Astrocyte of the spinal cord (primary cell): ENCODE data around the gene TBX20.

Source experiments
- DNase-seq: peaks from one replicate; pipeline ENCODE4 v3.0.0; 2011; ENCODE audit warnings: low read depth, low spot score
- H3K4me3 ChIP-seq: 2 replicates; pipeline ENCODE4 v1.5.1; 2011; ENCODE audit warnings: low read depth, mild to moderate bottlenecking, low read length, moderate library complexity
- in situ Hi-C: cut with HindIII; loops from 2 replicates; pipeline ENCODE4 v1.10.0; 2017; ENCODE audit warnings: low sequenced_read_pairs
- TF ChIP-seq, protein P1 (sequence below): IDR thresholded peaks from 2 replicates; pipeline ENCODE4 v1.5.1; 2012; ENCODE audit warnings: low read depth, mild to moderate bottlenecking, low read length, inconsistent platforms

The TBX20 gene

DNA sequence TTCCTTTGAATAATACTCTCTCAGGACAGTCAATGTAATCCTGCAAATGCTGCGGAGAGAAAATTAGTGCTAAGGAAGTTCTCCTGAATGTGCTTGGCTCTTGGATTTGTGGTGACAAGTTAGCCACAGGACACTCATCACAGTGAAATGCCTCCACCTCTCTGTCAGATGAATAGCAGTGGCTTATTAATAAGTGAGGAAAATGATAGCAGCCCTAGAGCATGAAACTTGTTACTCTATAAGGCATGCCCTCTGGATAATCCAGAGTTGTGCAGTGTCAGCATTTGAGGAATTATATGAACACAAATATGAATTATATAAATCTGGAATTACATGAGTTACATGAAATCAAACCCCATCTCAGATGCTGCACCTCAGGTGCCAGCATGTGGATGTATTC lies 23.5 kb upstream of the TBX20 start:
- DNase-seq: no peak
- no peak overlapping the region for H3K4me3 ChIP-seq
- in situ Hi-C loops: no loop called here
- TF ChIP-seq, protein P1, sequence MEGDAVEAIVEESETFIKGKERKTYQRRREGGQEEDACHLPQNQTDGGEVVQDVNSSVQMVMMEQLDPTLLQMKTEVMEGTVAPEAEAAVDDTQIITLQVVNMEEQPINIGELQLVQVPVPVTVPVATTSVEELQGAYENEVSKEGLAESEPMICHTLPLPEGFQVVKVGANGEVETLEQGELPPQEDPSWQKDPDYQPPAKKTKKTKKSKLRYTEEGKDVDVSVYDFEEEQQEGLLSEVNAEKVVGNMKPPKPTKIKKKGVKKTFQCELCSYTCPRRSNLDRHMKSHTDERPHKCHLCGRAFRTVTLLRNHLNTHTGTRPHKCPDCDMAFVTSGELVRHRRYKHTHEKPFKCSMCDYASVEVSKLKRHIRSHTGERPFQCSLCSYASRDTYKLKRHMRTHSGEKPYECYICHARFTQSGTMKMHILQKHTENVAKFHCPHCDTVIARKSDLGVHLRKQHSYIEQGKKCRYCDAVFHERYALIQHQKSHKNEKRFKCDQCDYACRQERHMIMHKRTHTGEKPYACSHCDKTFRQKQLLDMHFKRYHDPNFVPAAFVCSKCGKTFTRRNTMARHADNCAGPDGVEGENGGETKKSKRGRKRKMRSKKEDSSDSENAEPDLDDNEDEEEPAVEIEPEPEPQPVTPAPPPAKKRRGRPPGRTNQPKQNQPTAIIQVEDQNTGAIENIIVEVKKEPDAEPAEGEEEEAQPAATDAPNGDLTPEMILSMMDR: no peak

DNA sequence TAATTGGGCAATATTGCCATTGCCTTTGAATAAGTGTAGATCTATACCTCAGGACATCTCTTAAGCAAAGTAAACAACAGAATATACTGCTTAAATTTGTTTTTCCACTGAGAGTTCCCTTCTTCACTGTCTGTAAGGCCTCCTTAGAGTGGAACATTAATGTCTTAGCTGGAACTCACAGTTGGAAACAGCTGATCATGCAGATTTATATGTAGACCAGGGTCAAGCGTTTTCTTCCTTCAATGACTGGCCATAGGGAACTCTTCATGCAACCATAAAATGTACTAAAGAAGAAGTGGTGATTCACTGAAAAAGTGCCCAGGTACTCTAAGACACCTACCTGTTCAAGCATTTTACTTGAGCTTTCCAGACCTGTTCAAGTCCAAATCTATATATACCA lies 18.3 kb upstream of the TBX20 start:
- DNase-seq: no peak
- H3K4me3 ChIP-seq: no peak overlapping the region
- in situ Hi-C loops: no loop called here
- TF ChIP-seq, protein P1: no peak

DNA sequence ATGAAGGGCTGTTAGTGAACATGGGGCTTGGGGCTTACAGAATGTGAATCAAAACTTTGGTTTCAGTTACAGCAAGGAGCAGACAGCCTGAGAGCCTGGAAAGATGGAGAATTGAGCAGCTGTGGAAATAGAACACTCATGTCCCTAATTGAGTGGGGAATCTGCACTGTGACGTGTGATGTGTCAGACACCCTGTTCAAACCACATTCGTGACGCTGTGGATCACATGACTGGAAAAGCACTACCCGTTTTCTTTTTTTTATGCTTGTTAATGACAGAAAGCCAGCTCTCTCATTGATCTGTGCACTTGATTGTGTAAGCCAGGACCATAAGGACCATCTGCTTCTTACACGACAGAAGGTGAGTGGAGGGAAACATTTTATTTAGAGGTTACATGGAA lies 15.1 kb upstream of the TBX20 start:
- no peak overlapping the region for H3K4me3 ChIP-seq
- no peak for DNase-seq
- in situ Hi-C loops: no loop called here
- TF ChIP-seq, protein P1: no peak

DNA sequence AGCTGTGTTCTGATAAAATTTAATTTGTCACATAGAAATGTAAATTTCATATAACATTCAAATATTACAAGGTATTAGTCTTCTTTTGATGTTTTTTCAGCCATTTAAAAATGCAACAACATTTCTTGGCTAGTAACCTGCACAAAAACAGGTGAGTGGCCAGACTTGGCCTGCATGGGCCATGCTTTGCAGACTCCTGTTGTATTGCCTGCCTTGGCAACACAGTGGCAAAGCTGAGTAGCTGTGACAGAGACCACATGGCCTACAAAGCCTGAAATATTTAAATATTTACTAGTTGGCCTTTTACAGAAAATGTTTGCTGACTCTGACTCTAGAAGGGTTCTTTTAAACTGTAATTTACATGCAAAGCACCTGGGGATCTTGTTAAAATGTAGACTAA lies 13.5 kb upstream of the TBX20 start:
- no peak overlapping the region for H3K4me3 ChIP-seq
- TF ChIP-seq, protein P1: no peak
- in situ Hi-C loops: no loop called here
- DNase-seq: no peak

DNA sequence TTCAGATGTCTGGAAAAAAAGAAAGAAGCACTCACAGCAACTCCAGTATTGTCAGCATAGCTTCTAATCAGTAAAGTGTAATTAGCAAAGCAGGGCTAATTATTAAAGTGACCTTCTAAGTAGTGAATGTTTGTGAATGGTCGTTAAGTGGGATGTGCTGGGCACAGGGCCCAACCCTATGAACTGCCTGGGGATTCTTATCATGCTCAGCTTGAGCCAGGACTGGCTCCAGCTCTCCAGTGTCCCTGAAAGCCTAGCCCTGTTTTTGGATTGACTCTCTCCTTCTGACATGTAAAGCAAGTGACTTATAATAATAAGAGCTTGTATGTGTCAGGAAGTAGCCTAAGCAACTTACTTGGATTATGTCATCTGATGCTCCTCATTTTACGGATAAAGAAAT lies 9.5 kb upstream of the TBX20 start:
- TF ChIP-seq, protein P1: no peak
- no peak overlapping the region for H3K4me3 ChIP-seq
- DNase-seq: no peak
- in situ Hi-C loops: no loop called here

DNA sequence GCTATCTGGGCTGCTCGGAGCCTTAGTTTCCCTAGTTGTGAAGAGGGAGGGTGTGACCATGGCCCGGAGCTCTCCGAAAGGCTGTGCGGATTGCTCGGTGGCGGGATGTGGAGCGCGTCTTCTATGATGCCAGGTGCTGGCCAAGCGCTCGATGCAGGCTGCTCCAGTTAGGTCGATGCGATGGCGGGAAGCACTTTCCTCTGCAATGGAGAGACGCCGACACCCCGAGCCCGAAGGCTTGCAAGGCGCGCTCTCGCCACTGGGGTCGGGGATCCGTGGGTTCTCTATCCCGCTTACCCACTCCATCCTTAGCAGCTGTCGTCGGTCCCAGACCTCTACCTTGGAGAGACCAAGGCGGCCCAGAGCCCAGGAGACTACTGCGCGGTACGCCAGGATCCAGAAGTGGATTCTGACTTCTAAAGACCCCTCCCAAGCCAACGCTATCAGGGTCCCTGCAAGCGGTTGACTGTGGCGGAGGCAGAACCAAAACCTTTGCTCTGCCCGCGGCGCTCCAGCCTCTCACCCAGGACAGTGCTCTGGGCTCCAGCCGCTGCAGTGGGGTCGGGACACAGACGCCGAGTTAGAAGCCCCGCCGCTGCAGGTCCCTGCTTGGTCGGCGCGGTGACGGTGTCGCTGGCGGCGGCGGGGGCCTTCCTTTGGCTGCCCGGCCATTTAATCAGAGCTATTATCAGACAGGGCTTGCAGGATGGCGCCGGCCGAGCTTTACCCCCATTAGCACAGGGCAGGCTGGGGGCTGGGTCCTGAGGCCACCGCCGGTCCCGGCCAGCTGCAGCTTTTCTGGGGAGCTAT lies 7.8 kb upstream of the TBX20 start:
- in situ Hi-C loops: no loop called here
- TF ChIP-seq, protein P1: no peak
- no peak overlapping the region for H3K4me3 ChIP-seq
- DNase-seq: no peak
